ENCODE measurements around the gene HACL1.

HACL1 gene

DNA sequence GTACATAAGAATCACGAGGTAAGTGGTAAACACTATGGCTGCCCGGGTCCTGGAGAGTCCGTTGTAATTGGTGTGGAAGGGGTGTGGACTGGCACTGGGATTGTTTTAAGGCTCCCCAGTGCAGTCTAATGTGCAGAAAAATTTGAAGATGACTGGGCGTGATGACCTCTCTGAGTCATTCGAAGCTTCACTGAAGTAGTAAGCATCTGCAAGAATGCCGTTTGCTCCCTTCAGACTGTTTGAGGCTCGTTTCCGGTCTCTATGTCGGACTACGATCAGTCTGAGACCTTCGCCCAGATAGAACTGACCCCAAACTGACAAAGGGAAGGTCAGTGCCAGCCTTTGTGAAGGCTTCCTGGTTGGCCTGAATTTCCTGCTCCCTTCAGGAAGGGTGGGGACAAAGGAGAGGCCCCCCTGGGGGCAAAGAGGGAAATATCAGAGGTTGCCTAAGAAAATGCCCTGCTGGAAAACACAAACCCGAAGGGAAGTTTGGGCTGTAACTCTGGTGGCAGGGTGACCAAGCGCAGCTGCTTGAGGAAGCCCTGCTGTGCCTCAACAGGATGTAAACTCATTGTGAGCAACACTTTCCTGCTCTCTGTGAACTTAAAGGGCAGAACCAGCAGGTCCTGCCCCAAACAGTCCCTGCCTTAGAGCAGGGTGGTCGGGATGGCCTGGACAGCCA is 34.8 kb upstream of the HACL1 start:
- Histone ChIP-seq H3K4me1 (ENCODE audit: control insufficient read depth, low read depth, low read length) (peaks cover 47% of the 10 kb centered on the region), H3K27ac (ENCODE audit: low read length) (no peak overlapping the region), H3K9ac (ENCODE audit: low read length) (no peak overlapping the region), H3K9me3 (ENCODE audit: control insufficient read depth, low read depth, low read length) (no peaks in the 10 kb centered on the region), H3K4me3 (ENCODE audit: low read length) (no peak overlapping the region), H3K27me3 (ENCODE audit: control insufficient read depth, insufficient read depth, low read length) (no peaks in the 10 kb centered on the region), H3K36me3 (ENCODE audit: control insufficient read depth, low read depth, low read length) (no peaks in the 10 kb centered on the region)

DNA sequence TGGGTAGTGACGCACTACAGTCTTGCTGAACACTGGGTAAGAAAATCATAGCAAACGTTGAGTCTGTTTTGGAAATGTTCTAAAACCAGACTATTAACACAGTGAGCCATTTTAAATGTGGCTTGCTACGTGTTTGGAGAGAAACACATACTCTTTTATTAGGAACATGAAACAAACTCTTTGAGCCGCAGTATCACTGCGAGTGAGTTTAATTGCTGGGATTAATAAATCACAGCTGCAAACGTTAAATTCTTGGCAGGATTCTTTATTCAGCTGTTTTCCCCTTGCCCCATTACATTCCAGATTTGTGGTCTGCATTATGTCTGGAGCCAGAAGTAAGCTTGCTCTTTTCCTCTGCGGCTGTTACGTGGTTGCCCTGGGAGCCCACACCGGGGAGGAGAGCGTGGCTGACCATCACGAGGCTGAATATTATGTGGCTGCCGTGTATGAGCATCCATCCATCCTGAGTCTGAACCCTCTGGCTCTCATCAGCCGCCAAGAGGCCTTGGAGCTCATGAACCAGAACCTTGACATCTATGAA is 33.8 kb upstream of the HACL1 start:
- Histone ChIP-seq H3K36me3 (ENCODE audit: control insufficient read depth, low read depth, low read length) (no peaks in the 10 kb centered on the region), H3K4me1 (ENCODE audit: control insufficient read depth, low read depth, low read length) (peaks cover 56% of the 10 kb centered on the region), H3K27ac (ENCODE audit: low read length) (no peak overlapping the region), H3K9me3 (ENCODE audit: control insufficient read depth, low read depth, low read length) (no peaks in the 10 kb centered on the region), H3K27me3 (ENCODE audit: control insufficient read depth, insufficient read depth, low read length) (no peaks in the 10 kb centered on the region), H3K9ac (ENCODE audit: low read length) (no peak overlapping the region), H3K4me3 (ENCODE audit: low read length) (no peak overlapping the region)

- Histone ChIP-seq H3K9me3 (ENCODE audit: control insufficient read depth, low read depth, low read length) (no peaks in the 10 kb centered on the region), H3K4me3 (ENCODE audit: low read length) (no peak overlapping the region), H3K9ac (ENCODE audit: low read length) (no peak overlapping the region), H3K36me3 (ENCODE audit: control insufficient read depth, low read depth, low read length) (no peaks in the 10 kb centered on the region), H3K4me1 (ENCODE audit: control insufficient read depth, low read depth, low read length) (peaks cover 56% of the 10 kb centered on the region), H3K27me3 (ENCODE audit: control insufficient read depth, insufficient read depth, low read length) (no peaks in the 10 kb centered on the region), H3K27ac (ENCODE audit: low read length) (no peak overlapping the region)
Observed at GRCh38 chr3:15634671-15635070, 33.3 kb upstream of the HACL1 start.

- H3K4me1 ChIP-seq (ENCODE audit: control insufficient read depth, low read depth, low read length) = peaks cover 56% of the 10 kb centered on the region
- H3K27me3 ChIP-seq (ENCODE audit: control insufficient read depth, insufficient read depth, low read length) = no peaks in the 10 kb centered on the region
- no peak overlapping the region for H3K9ac ChIP-seq (ENCODE audit: low read length)
- no peak overlapping the region for H3K27ac ChIP-seq (ENCODE audit: low read length)
- peak overlapping the region; percentile 30 for H3K4me3 ChIP-seq (ENCODE audit: low read length)
- H3K36me3 ChIP-seq (ENCODE audit: control insufficient read depth, low read depth, low read length) = no peaks in the 10 kb centered on the region
- H3K9me3 ChIP-seq (ENCODE audit: control insufficient read depth, low read depth, low read length) = no peaks in the 10 kb centered on the region
Observed at GRCh38 chr3:15633766-15634598, 32.6 kb upstream of the HACL1 start.

DNA sequence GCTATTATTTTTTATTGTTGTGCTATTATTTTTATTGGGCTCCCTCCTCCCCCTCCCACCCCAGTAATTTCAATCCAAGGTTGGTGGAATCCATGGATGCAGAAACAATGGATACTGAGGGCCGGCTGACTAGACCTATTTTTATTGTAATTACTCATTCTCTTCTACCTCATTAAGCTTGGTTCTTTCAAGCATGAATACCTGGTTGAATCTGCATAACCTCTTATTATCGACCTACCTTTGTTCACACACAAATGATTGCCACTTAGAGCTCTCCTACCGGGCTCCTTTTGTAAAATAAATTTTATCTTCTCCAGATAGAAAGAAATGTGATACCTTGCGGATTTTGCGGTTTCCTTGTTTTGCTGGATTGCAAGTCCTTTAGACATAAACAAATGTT is 31.8 kb upstream of the HACL1 start:
- no peak overlapping the region for H3K27ac ChIP-seq (ENCODE audit: low read length)
- peaks cover 56% of the 10 kb centered on the region for H3K4me1 ChIP-seq (ENCODE audit: control insufficient read depth, low read depth, low read length)
- no peaks in the 10 kb centered on the region for H3K27me3 ChIP-seq (ENCODE audit: control insufficient read depth, insufficient read depth, low read length)
- H3K36me3 ChIP-seq (ENCODE audit: control insufficient read depth, low read depth, low read length) = no peaks in the 10 kb centered on the region
- peak overlapping the region; percentile 30 for H3K4me3 ChIP-seq (ENCODE audit: low read length)
- no peaks in the 10 kb centered on the region for H3K9me3 ChIP-seq (ENCODE audit: control insufficient read depth, low read depth, low read length)
- H3K9ac ChIP-seq (ENCODE audit: low read length) = no peak overlapping the region

GRCh38 chr3:15632212-15632580 is 30.8 kb upstream of the HACL1 start:
- H3K9me3 ChIP-seq (ENCODE audit: control insufficient read depth, low read depth, low read length) = no peaks in the 10 kb centered on the region
- no peaks in the 10 kb centered on the region for H3K36me3 ChIP-seq (ENCODE audit: control insufficient read depth, low read depth, low read length)
- no peak overlapping the region for H3K9ac ChIP-seq (ENCODE audit: low read length)
- H3K4me1 ChIP-seq (ENCODE audit: control insufficient read depth, low read depth, low read length) = peaks cover 56% of the 10 kb centered on the region
- H3K4me3 ChIP-seq (ENCODE audit: low read length) = no peak overlapping the region
- no peak overlapping the region for H3K27ac ChIP-seq (ENCODE audit: low read length)
- H3K27me3 ChIP-seq (ENCODE audit: control insufficient read depth, insufficient read depth, low read length) = no peaks in the 10 kb centered on the region

- Histone ChIP-seq H3K4me3 (ENCODE audit: low read length) (no peak overlapping the region), H3K9me3 (ENCODE audit: control insufficient read depth, low read depth, low read length) (no peaks in the 10 kb centered on the region), H3K27ac (ENCODE audit: low read length) (no peak overlapping the region), H3K36me3 (ENCODE audit: control insufficient read depth, low read depth, low read length) (no peaks in the 10 kb centered on the region), H3K9ac (ENCODE audit: low read length) (no peak overlapping the region), H3K27me3 (ENCODE audit: control insufficient read depth, insufficient read depth, low read length) (no peaks in the 10 kb centered on the region), H3K4me1 (ENCODE audit: control insufficient read depth, low read depth, low read length) (peaks cover 56% of the 10 kb centered on the region)
Observed at GRCh38 chr3:15631426-15632211, 30.2 kb upstream of the HACL1 start.

DNA sequence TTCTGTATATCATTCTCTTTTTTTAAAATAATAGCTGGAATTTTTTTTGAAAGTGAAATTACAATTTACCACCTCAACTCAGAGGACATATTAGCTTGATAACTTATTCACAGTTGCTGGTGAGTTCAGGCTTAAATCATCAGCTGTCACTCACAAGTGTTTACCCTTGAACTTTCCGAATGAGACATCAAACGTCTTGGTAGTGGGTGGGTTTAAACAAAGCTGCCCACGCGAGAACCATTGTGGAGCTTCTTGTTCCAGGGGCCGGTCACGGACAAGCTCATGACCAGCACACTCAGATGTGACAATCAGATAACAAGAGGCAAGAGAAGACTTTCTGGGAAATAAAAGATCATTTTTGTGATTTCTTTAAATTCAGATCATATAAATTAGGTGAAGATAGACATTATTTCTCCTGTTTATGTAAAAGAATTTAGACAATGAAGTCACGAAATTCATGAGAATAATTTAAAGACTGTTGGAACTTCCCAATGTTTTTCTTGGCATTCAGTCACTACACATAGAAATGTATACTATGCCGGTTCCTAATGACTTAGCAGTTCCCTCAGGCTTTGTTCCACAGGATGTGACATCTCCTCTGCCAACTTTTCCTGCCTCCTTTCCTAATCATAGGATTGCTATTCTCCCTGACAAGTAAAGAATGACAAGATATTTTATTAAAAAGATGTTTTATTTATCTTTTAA is 29.4 kb upstream of the HACL1 start:
- Histone ChIP-seq H3K27me3 (ENCODE audit: control insufficient read depth, insufficient read depth, low read length) (no peaks in the 10 kb centered on the region), H3K4me1 (ENCODE audit: control insufficient read depth, low read depth, low read length) (peaks cover 50% of the 10 kb centered on the region), H3K4me3 (ENCODE audit: low read length) (no peak overlapping the region), H3K36me3 (ENCODE audit: control insufficient read depth, low read depth, low read length) (no peaks in the 10 kb centered on the region), H3K9me3 (ENCODE audit: control insufficient read depth, low read depth, low read length) (no peaks in the 10 kb centered on the region), H3K27ac (ENCODE audit: low read length) (no peak overlapping the region), H3K9ac (ENCODE audit: low read length) (no peak overlapping the region)

DNA sequence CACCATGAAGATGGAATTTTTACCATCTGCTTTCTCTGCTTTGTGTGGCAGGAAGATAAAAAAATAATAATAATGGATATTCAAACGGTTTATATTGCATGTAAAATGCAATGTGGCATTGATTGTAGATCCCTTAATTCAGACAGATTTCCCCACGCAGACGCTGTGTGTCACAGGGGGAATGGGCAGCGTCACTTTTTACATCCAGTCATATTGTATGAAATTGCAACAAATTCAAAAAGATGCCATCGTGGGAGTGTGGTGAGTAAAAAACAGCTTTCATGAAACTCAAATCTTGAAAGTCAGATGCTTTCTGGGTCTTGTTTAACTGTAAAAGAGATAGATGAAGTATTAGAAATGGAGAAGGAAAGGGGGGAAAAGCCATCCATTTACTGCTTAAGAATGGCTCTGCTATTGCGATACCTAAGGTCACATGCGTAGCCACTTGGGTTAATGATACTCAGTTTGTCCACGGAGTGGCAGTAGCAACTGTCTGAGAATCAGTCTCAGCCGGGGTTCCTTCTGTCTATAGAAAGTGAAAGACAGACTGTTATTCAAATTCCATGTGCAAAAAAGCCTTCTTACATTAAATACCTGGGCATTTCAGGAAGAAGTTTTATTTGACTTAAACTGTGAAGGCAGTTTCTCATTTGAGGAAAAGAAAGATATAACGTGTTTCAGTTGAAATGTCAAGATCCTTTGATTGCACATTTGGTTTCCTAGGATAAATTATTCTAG is 28.7 kb upstream of the HACL1 start:
- Histone ChIP-seq H3K27me3 (ENCODE audit: control insufficient read depth, insufficient read depth, low read length) (no peaks in the 10 kb centered on the region), H3K36me3 (ENCODE audit: control insufficient read depth, low read depth, low read length) (no peaks in the 10 kb centered on the region), H3K4me3 (ENCODE audit: low read length) (no peak overlapping the region), H3K4me1 (ENCODE audit: control insufficient read depth, low read depth, low read length) (peaks cover 43% of the 10 kb centered on the region), H3K9me3 (ENCODE audit: control insufficient read depth, low read depth, low read length) (no peaks in the 10 kb centered on the region), H3K27ac (ENCODE audit: low read length) (no peak overlapping the region), H3K9ac (ENCODE audit: low read length) (no peak overlapping the region)

DNA sequence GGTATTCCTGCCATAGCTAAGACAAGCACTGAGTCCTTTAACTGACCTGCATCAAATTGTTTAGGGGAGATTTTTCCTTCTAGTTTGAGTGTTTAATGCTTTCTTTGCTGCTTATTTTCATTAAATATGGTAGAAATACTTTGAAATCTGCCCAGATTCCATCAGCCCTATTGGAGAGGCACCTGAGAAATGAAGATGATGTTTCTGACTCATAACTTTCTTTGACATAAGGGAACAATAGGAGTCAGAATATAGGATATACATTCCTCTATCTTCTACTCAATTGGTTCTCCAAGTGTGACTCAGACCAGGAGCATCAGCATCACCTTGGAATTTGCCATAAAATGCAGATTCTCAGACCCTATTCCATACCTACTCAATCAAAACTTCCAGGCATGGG is 27.6 kb upstream of the HACL1 start:
- no peaks in the 10 kb centered on the region for H3K9me3 ChIP-seq (ENCODE audit: control insufficient read depth, low read depth, low read length)
- no peaks in the 10 kb centered on the region for H3K36me3 ChIP-seq (ENCODE audit: control insufficient read depth, low read depth, low read length)
- no peak overlapping the region for H3K9ac ChIP-seq (ENCODE audit: low read length)
- H3K4me3 ChIP-seq (ENCODE audit: low read length) = no peak overlapping the region
- no peaks in the 10 kb centered on the region for H3K27me3 ChIP-seq (ENCODE audit: control insufficient read depth, insufficient read depth, low read length)
- H3K27ac ChIP-seq (ENCODE audit: low read length) = no peak overlapping the region
- peaks cover 34% of the 10 kb centered on the region for H3K4me1 ChIP-seq (ENCODE audit: control insufficient read depth, low read depth, low read length)

Data from iPS-18a (cell line).